ENCODE data around the gene ZNF613. TPM values are rescaled to one million over a fixed set of nuclear protein-coding genes. Genes with fewer than 3 reads are reported as not detected.
A peak's percentile ranks its signal among the peaks of the same experiment; 100 is the strongest.
"Not testable (repeated sequence)": the region's sequence is repeated elsewhere in the genome, so short reads cannot be mapped to it uniquely, and the experiment has no call there.

ZNF613 gene
- total and polyA plus RNA-seq, 2 experiments from 2014 or later, result 5.2 to 6.5 TPM

- Histone ChIP-seq H3K79me2 (peaks cover 42% of the 10 kb centered on the region), H3K27ac (peak overlapping the region; percentile 94), H3K9me3 (ENCODE audit: low read depth) (peaks cover 20% of the 10 kb centered on the region), H4K20me1 (ENCODE audit: insufficient read depth, poor library complexity, severe bottlenecking) (no peaks in the 10 kb centered on the region), H3K9me2 (replicated peaks; ENCODE audit: insufficient read depth) (no peaks in the 10 kb centered on the region), H3K27me3 (no peaks in the 10 kb centered on the region), H3K36me3 (replicated peaks; ENCODE audit: insufficient read depth, low read depth) (no peaks in the 10 kb centered on the region), H3K4me1 (ENCODE audit: insufficient read depth) (peaks cover 5% of the 10 kb centered on the region), H3K4me3 (no peak overlapping the region), H2AFZ (peak overlapping the region; percentile 81), H3K4me2 (peak overlapping the region; percentile 42)
- 34% methylated on average over 3 of the region's 3 CpGs for WGBS (ENCODE audit: low lambda C conversion rate, missing lambda C conversion rate)
- DNase-seq (ENCODE audit: low spot score), result no peak
- TF ChIP-seq EZH2 (IDR thresholded peaks at IDR 0.05; ENCODE audit: borderline replicate concordance) (no peak), CTCF (IDR thresholded peaks at IDR 0.05; ENCODE audit: poor library complexity) (no peak), EZH2phosphoT487 (IDR thresholded peaks at IDR 0.05; ENCODE audit: low read depth, severe bottlenecking, unreplicated experiment) (no peak)
Observed at GRCh38 chr19:51905206-51905605, 22.1 kb upstream of the ZNF613 start.

GRCh38 chr19:51905639-51906038 is 21.6 kb upstream of the ZNF613 start:
- not testable (repeated sequence) for H3K4me3 ChIP-seq; H3K4me2 ChIP-seq; DNase-seq (ENCODE audit: low spot score); H3K27me3 ChIP-seq; H4K20me1 ChIP-seq (ENCODE audit: insufficient read depth, poor library complexity, severe bottlenecking); H3K9me2 ChIP-seq (replicated peaks; ENCODE audit: insufficient read depth); H3K36me3 ChIP-seq (replicated peaks; ENCODE audit: insufficient read depth, low read depth); H3K4me1 ChIP-seq (ENCODE audit: insufficient read depth)
- H3K79me2 ChIP-seq, result peaks cover 37% of the 10 kb centered on the region
- H3K9me3 ChIP-seq (ENCODE audit: low read depth), result peaks cover 16% of the 10 kb centered on the region
- peak overlapping the region; percentile 81 for H2AFZ ChIP-seq
- H3K27ac ChIP-seq, result peak overlapping the region; percentile 94
- 38% methylated on average over 3 of the region's 3 CpGs for WGBS (ENCODE audit: low lambda C conversion rate, missing lambda C conversion rate)

DNA sequence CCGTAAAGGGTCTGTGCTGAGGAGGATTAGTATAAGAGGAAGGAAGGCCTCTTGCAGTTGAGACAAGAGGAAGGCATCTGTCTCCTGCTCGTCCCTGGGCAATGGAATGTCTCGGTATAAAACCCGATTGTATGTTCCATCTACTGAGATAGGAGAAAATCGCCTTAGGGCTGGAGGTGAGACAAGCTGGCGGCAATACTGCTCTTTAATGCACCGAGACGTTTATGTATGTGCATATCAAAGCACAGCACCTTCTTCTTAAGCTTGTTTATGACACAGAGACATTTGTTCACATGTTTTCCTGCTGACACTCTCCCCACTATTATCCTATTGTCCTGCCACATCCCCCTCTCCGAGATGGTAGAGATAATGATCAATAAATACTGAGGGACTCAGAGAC is 21.2 kb upstream of the ZNF613 start:
- not testable (repeated sequence) for H3K27me3 ChIP-seq; H3K36me3 ChIP-seq (replicated peaks; ENCODE audit: insufficient read depth, low read depth); H3K4me3 ChIP-seq; H3K4me2 ChIP-seq; H3K4me1 ChIP-seq (ENCODE audit: insufficient read depth); DNase-seq (ENCODE audit: low spot score); H2AFZ ChIP-seq; H4K20me1 ChIP-seq (ENCODE audit: insufficient read depth, poor library complexity, severe bottlenecking); H3K9me2 ChIP-seq (replicated peaks; ENCODE audit: insufficient read depth)
- H3K9me3 ChIP-seq (ENCODE audit: low read depth), result peaks cover 11% of the 10 kb centered on the region
- H3K27ac ChIP-seq, result peak overlapping the region; percentile 68
- WGBS (ENCODE audit: low lambda C conversion rate, missing lambda C conversion rate), result 47% methylated on average over 9 of the region's 9 CpGs
- H3K79me2 ChIP-seq, result peaks cover 33% of the 10 kb centered on the region

GRCh38 chr19:51907981-51908380 is 19.3 kb upstream of the ZNF613 start:
- not testable (repeated sequence) for H3K4me1 ChIP-seq (ENCODE audit: insufficient read depth); H3K9me2 ChIP-seq (replicated peaks; ENCODE audit: insufficient read depth); H3K4me2 ChIP-seq; H4K20me1 ChIP-seq (ENCODE audit: insufficient read depth, poor library complexity, severe bottlenecking); H3K4me3 ChIP-seq; H3K36me3 ChIP-seq (replicated peaks; ENCODE audit: insufficient read depth, low read depth); DNase-seq (ENCODE audit: low spot score); H3K27me3 ChIP-seq; H3K27ac ChIP-seq; H3K9me3 ChIP-seq (ENCODE audit: low read depth); H2AFZ ChIP-seq
- 64% methylated on average over 5 of the region's 5 CpGs for WGBS (ENCODE audit: low lambda C conversion rate, missing lambda C conversion rate)
- peaks cover 14% of the 10 kb centered on the region for H3K79me2 ChIP-seq

DNA sequence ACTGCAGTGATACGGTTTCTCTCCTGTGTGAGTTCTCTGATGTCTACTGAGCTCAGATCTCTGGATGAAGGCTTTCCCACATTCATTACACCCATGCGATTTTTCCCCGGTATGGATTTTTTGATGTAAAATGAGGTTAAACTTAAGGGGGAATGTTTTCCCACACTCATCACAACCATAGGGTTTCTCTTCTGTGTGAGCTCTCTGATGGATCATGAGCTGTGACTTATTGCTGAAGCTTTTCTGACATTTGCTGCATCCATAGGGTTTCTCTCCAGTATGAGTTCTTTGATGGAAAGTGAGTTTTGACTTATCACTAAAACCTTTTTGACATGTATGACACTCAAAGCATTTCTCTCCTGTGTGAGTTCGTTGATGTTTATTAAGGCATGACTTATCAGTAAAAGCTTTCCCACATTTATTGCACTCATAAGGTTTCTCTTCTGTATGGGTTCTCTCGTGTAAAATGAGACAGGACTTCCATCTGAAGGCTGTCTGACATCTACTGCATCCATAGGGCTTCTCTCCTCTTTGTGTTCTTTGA is 11.9 kb upstream of the ZNF613 start:
- H3K36me3 ChIP-seq (replicated peaks; ENCODE audit: insufficient read depth, low read depth), result no peaks in the 10 kb centered on the region
- no peaks in the 10 kb centered on the region for H3K27me3 ChIP-seq
- no peak overlapping the region for H3K4me2 ChIP-seq
- peaks cover 12% of the 10 kb centered on the region for H3K9me3 ChIP-seq (ENCODE audit: low read depth)
- WGBS (ENCODE audit: low lambda C conversion rate, missing lambda C conversion rate), result 76% methylated on average over 5 of the region's 5 CpGs
- no peaks in the 10 kb centered on the region for H3K79me2 ChIP-seq
- DNase-seq (ENCODE audit: low spot score), result no peak
- H3K9me2 ChIP-seq (replicated peaks; ENCODE audit: insufficient read depth), result no peaks in the 10 kb centered on the region
- H4K20me1 ChIP-seq (ENCODE audit: insufficient read depth, poor library complexity, severe bottlenecking), result no peaks in the 10 kb centered on the region
- no peak overlapping the region for H2AFZ ChIP-seq
- no peak overlapping the region for H3K27ac ChIP-seq
- no peaks in the 10 kb centered on the region for H3K4me1 ChIP-seq (ENCODE audit: insufficient read depth)
- TF ChIP-seq CTCF (IDR thresholded peaks at IDR 0.05; ENCODE audit: poor library complexity) (no peak), EZH2phosphoT487 (IDR thresholded peaks at IDR 0.05; ENCODE audit: low read depth, severe bottlenecking, unreplicated experiment) (no peak), EZH2 (IDR thresholded peaks at IDR 0.05; ENCODE audit: borderline replicate concordance) (no peak)
- no peak overlapping the region for H3K4me3 ChIP-seq

Data from hepatocyte (in vitro differentiated cells).